Activated T-helper 1 cell treated with anti-CD3 and anti-CD28 coated beads, Interleukin-12 subunit alpha, Interleukin-12 subunit beta, Interleukin-2, Interleukin-4 antibody, amounts not matched to agents 30 ng/mL and 10 ng/mL and 1 ng/mL, durations not matched to agents 14 hours and 24 hours and 36 hours (primary cell): Measurements from ENCODE around the gene ZCWPW1. TPM values are rescaled to one million over a fixed set of nuclear protein-coding genes. Genes with fewer than 3 reads are reported as not detected.
"Not testable (repeated sequence)": the region's sequence is repeated elsewhere in the genome, so short reads cannot be mapped to it uniquely, and the experiment has no call there.

Experiments
- DNase-seq: peaks from one replicate; pipeline ENCODE4 v3.0.0; 2021; ENCODE audit warnings: low spot score
- H3K27ac Mint-ChIP-seq: one replicate; pipeline ENCODE4 v1.8.0; 2021; ENCODE audit warnings: mild to moderate bottlenecking, mixed read lengths
- H3K27me3 Mint-ChIP-seq: one replicate; pipeline ENCODE4 v1.8.0; 2022; ENCODE audit warnings: mild to moderate bottlenecking, moderate library complexity, mixed read lengths; ENCODE audit not compliant: insufficient read depth
- H3K36me3 Mint-ChIP-seq: one replicate; pipeline ENCODE4 v1.8.0; 2021; ENCODE audit warnings: low read depth, mixed read lengths
- H3K4me1 Mint-ChIP-seq: one replicate; pipeline ENCODE4 v1.8.0; 2021; ENCODE audit warnings: low read depth, mixed read lengths
- H3K4me3 Mint-ChIP-seq: one replicate; pipeline ENCODE4 v1.8.0; 2021; ENCODE audit warnings: mild to moderate bottlenecking, moderate library complexity, mixed read lengths
- H3K9me3 Mint-ChIP-seq: one replicate; pipeline ENCODE4 v1.8.0; 2021; ENCODE audit warnings: mixed read lengths
- intact Hi-C: fragments of 100-400 bp; cut with micrococcal nuclease; formaldehyde crosslinking; loops from one replicate; pipeline ENCODE4 v1.15.1; 2024
- total RNA-seq: library from RNA; stranded (reverse); gene quantifications from 2 replicates; pipeline ENCODE4 v1.2.3, GENCODE V29; 2022

ZCWPW1 gene
- total RNA-seq, 1 donor from 2014 or later = 2.0 TPM

- DNase-seq = no peak
- H3K4me3 Mint-ChIP-seq = no peak overlapping the region
- H3K27me3 Mint-ChIP-seq = no peaks in the 10 kb centered on the region
- H3K4me1 Mint-ChIP-seq = peaks cover 14% of the 10 kb centered on the region
- no peaks in the 10 kb centered on the region for H3K9me3 Mint-ChIP-seq
- intact Hi-C loops = no loop called here
- peaks cover 33% of the 10 kb centered on the region for H3K36me3 Mint-ChIP-seq
- H3K27ac Mint-ChIP-seq = no peak overlapping the region
Observed at GRCh38 chr7:100357131-100357561, 71.4 kb downstream of the ZCWPW1 start.

GRCh38 chr7:100356416-100357068 is 72.0 kb downstream of the ZCWPW1 start:
- intact Hi-C loops = no loop called here
- Mint-ChIP-seq H3K36me3 (peaks cover 31% of the 10 kb centered on the region), H3K27me3 (no peaks in the 10 kb centered on the region), H3K27ac (no peak overlapping the region), H3K9me3 (no peaks in the 10 kb centered on the region), H3K4me1 (peaks cover 16% of the 10 kb centered on the region), H3K4me3 (no peak overlapping the region)
- DNase-seq = no peak

- intact Hi-C loops = no loop called here
Observed at GRCh38 chr7:100353685-100354330, 74.7 kb downstream of the ZCWPW1 start.

GRCh38 chr7:100352984-100353684 is 75.4 kb downstream of the ZCWPW1 start:
- Mint-ChIP-seq H3K27ac (peak overlapping the region; percentile 80), H3K4me3 (no peak overlapping the region), H3K9me3 (no peaks in the 10 kb centered on the region), H3K36me3 (peaks cover 38% of the 10 kb centered on the region), H3K4me1 (peaks cover 27% of the 10 kb centered on the region), H3K27me3 (no peaks in the 10 kb centered on the region)
- intact Hi-C loops = no loop called here
- no peak for DNase-seq

More at GRCh38 chr7:100353685-100354330, 74.7 kb downstream of the ZCWPW1 start:
- H3K9me3 Mint-ChIP-seq = no peaks in the 10 kb centered on the region
- H3K36me3 Mint-ChIP-seq = peaks cover 34% of the 10 kb centered on the region
- no peaks in the 10 kb centered on the region for H3K27me3 Mint-ChIP-seq
- no peak overlapping the region for H3K4me3 Mint-ChIP-seq
- DNase-seq = no peak
- peak overlapping the region; percentile 80 for H3K27ac Mint-ChIP-seq
- peaks cover 27% of the 10 kb centered on the region for H3K4me1 Mint-ChIP-seq

- H3K36me3 Mint-ChIP-seq = peaks cover 41% of the 10 kb centered on the region
- H3K4me3 Mint-ChIP-seq, H3K27me3 Mint-ChIP-seq, H3K9me3 Mint-ChIP-seq, H3K27ac Mint-ChIP-seq, DNase-seq, intact Hi-C loops: not testable (repeated sequence)
- peaks cover 27% of the 10 kb centered on the region for H3K4me1 Mint-ChIP-seq
Observed at GRCh38 chr7:100352230-100352781, 76.2 kb downstream of the ZCWPW1 start.

- intact Hi-C loops = no loop called here
- no peaks in the 10 kb centered on the region for H3K9me3 Mint-ChIP-seq
- peaks cover 47% of the 10 kb centered on the region for H3K36me3 Mint-ChIP-seq
- H3K27me3 Mint-ChIP-seq = no peaks in the 10 kb centered on the region
- no peak for DNase-seq
- H3K4me1 Mint-ChIP-seq = peaks cover 27% of the 10 kb centered on the region
- peak overlapping the region; percentile 42 for H3K4me3 Mint-ChIP-seq
- peak overlapping the region; percentile 68 for H3K27ac Mint-ChIP-seq
Observed at GRCh38 chr7:100351657-100352058, 76.8 kb downstream of the ZCWPW1 start.

Other genes starting within 250 kb of the ZCWPW1 start
- gene PVRIG, start 208.8 kb downstream of the ZCWPW1 start, total RNA-seq = 30.5 and 31.2 TPM in 2 replicates
- not detected in 2 replicates for gene SPDYE3, start 121.0 kb downstream of the ZCWPW1 start, total RNA-seq
- 82.6 and 83.9 TPM in 2 replicates for gene PILRB, start 70.6 kb downstream of the ZCWPW1 start, total RNA-seq
- gene PILRA, start 55.2 kb downstream of the ZCWPW1 start, total RNA-seq = 9.6 and 9.9 TPM in 2 replicates
- gene MEPCE, start 1.1 kb upstream of the ZCWPW1 start, total RNA-seq = 57.6 and 58.8 TPM in 2 replicates
- gene PPP1R35, start 7.8 kb upstream of the ZCWPW1 start, total RNA-seq = 57.6 and 58.6 TPM in 2 replicates
- gene SPACDR, start 35.6 kb upstream of the ZCWPW1 start, total RNA-seq = 2.8 and 2.9 TPM in 2 replicates
- 126 and 134 TPM in 2 replicates for gene TSC22D4, start 50.5 kb upstream of the ZCWPW1 start, total RNA-seq
- 0.23 and 0.37 TPM in 2 replicates for gene NYAP1, start 55.2 kb upstream of the ZCWPW1 start, total RNA-seq
- 113 and 124 TPM in 2 replicates for gene AGFG2, start 110.5 kb upstream of the ZCWPW1 start, total RNA-seq
- 9.1 and 11.2 TPM in 2 replicates for gene SAP25, start 145.2 kb upstream of the ZCWPW1 start, total RNA-seq
- 104 and 107 TPM in 2 replicates for gene LRCH4, start 157.4 kb upstream of the ZCWPW1 start, total RNA-seq
- 0.27 and 0.41 TPM in 2 replicates for gene FBXO24, start 157.6 kb upstream of the ZCWPW1 start, total RNA-seq
- gene PCOLCE, start 173.7 kb upstream of the ZCWPW1 start, total RNA-seq = 4.3 and 4.7 TPM in 2 replicates
- 10.3 and 11.5 TPM in 2 replicates for gene MOSPD3, start 183.8 kb upstream of the ZCWPW1 start, total RNA-seq
- 13.8 and 15.0 TPM in 2 replicates for gene TFR2, start 212.8 kb upstream of the ZCWPW1 start, total RNA-seq
- not detected in 2 replicates for gene ACTL6B, start 227.7 kb upstream of the ZCWPW1 start, total RNA-seq
- 218 and 221 TPM in 2 replicates for gene GNB2, start 245.0 kb upstream of the ZCWPW1 start, total RNA-seq